ENCODE results near the gene MMAB. TPM values are rescaled to one million over a fixed set of nuclear protein-coding genes. Genes with fewer than 3 reads are reported as not detected.

Gene MMAB
- total RNA-seq, 1 donor from 2014 or later: 55.4 TPM

DNA sequence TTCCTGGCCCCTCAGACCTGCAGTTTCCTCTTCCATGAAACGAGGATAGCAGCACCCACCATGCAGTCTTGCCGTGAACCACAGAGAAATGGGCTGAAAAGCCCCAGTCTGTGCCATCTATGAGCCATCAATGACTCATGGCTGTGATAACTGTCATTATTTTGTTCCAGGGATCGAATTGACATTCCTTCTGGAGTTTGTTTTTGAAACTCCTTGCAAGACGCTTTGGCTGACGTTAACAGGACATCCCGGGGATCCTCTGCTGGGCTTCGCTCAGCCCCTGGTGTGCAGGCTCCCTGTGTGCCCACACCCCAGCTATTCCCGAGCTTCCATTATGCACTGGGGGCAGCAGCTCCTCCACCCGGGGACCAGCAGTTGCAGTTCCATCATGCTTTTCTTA, 33.8 kb downstream of the MMAB start:
- intact Hi-C loops (cut with micrococcal nuclease): no loop called here
- Histone ChIP-seq H3K4me1 (no peaks in the 10 kb centered on the region), H3K9me3 (replicated peaks) (no peaks in the 10 kb centered on the region), H3K27me3 (ENCODE audit: low read depth) (no peaks in the 10 kb centered on the region), H3K4me3 (no peak overlapping the region), H3K27ac (replicated peaks) (no peak overlapping the region), H3K36me3 (peaks cover 25% of the 10 kb centered on the region)
- TF ChIP-seq, protein P1, sequence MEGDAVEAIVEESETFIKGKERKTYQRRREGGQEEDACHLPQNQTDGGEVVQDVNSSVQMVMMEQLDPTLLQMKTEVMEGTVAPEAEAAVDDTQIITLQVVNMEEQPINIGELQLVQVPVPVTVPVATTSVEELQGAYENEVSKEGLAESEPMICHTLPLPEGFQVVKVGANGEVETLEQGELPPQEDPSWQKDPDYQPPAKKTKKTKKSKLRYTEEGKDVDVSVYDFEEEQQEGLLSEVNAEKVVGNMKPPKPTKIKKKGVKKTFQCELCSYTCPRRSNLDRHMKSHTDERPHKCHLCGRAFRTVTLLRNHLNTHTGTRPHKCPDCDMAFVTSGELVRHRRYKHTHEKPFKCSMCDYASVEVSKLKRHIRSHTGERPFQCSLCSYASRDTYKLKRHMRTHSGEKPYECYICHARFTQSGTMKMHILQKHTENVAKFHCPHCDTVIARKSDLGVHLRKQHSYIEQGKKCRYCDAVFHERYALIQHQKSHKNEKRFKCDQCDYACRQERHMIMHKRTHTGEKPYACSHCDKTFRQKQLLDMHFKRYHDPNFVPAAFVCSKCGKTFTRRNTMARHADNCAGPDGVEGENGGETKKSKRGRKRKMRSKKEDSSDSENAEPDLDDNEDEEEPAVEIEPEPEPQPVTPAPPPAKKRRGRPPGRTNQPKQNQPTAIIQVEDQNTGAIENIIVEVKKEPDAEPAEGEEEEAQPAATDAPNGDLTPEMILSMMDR (IDR thresholded peaks at IDR 0.05; ENCODE audit: borderline replicate concordance): no peak
- DNase-seq: no peak

DNA sequence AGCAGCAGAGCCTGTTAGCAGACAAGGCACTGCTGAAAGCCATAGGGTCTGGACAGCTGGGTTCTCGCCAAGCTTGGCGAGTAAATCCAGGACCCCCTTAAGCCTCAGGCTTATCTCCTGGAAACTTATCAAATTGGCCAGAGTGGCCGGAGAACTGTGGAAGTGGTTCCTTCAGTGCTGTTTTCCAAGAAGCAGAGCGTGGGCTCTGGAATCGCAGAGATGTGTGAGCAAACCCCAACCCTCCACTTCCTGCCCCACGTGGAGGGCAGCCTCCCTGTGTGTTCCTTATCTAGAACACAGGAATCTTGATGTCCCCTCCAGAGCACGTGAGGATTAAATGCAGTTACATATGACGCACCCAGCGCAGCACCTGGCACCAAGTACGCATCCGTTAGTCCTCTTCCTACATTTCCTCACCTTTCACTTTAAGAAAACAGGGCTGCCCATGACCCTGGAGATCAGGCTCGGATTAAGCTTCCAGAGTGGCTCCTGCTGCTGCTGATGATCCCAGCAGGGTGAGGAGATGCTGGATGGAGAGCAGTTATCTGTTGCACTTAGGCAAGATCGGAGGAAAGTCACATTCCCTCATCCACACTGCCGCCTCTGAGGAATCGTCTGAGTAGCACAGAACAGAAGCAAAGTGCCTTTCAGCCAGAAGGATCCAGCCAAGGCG, 35.0 kb downstream of the MMAB start:
- intact Hi-C loops (cut with micrococcal nuclease): no loop called here
- H3K4me1 ChIP-seq: no peaks in the 10 kb centered on the region
- H3K27ac ChIP-seq (replicated peaks): no peak overlapping the region
- DNase-seq: no peak
- no peaks in the 10 kb centered on the region for H3K9me3 ChIP-seq (replicated peaks)
- H3K27me3 ChIP-seq (ENCODE audit: low read depth): no peaks in the 10 kb centered on the region
- H3K36me3 ChIP-seq: peaks cover 36% of the 10 kb centered on the region
- no peak overlapping the region for H3K4me3 ChIP-seq
- TF ChIP-seq, protein P1 (IDR thresholded peaks at IDR 0.05; ENCODE audit: borderline replicate concordance): no peak

- H3K36me3 ChIP-seq: peaks cover 46% of the 10 kb centered on the region
- TF ChIP-seq, protein P1 (IDR thresholded peaks at IDR 0.05; ENCODE audit: borderline replicate concordance): no peak
- intact Hi-C loops (cut with micrococcal nuclease): no loop called here
- no peak for DNase-seq
- no peak overlapping the region for H3K27ac ChIP-seq (replicated peaks)
- no peaks in the 10 kb centered on the region for H3K9me3 ChIP-seq (replicated peaks)
- H3K27me3 ChIP-seq (ENCODE audit: low read depth): no peaks in the 10 kb centered on the region
- no peak overlapping the region for H3K4me3 ChIP-seq
- H3K4me1 ChIP-seq: no peaks in the 10 kb centered on the region
Measured at GRCh38 chr12:109537136-109537535, 36.2 kb downstream of the MMAB start.

DNA sequence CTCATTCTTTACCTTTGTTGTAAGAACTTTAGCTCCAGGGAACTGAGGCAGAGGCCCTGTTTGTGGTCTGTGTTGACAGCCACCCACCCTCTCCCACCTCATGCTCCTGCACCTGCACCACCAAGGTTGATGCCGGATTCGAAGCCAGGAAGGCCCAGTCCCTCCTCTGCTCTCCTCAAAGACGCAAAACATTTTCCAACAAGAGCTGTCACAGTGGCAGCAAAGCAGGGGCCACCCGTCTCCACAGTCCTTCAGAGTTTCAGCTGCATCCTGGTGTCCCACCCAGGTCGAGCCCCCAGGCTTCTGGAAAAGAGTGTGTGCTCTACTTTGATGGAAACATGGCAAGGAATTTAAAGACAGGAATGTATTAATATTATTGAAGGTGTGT, 37.4 kb downstream of the MMAB start:
- peaks cover 59% of the 10 kb centered on the region for H3K36me3 ChIP-seq

GRCh38 chr12:109535231-109535862, 38.0 kb downstream of the MMAB start:
- Histone ChIP-seq H3K27me3 (ENCODE audit: low read depth) (no peaks in the 10 kb centered on the region), H3K9me3 (replicated peaks) (no peaks in the 10 kb centered on the region), H3K4me1 (no peaks in the 10 kb centered on the region), H3K4me3 (no peak overlapping the region), H3K36me3 (peaks cover 64% of the 10 kb centered on the region), H3K27ac (replicated peaks) (no peak overlapping the region)
- DNase-seq: no peak
- TF ChIP-seq, protein P1 (IDR thresholded peaks at IDR 0.05; ENCODE audit: borderline replicate concordance): no peak
- intact Hi-C loops (cut with micrococcal nuclease): no loop called here

More for the DNA sequence above, 37.4 kb downstream of the MMAB start:
- Histone ChIP-seq H3K27me3 (ENCODE audit: low read depth) (no peaks in the 10 kb centered on the region), H3K4me3 (no peak overlapping the region), H3K4me1 (no peaks in the 10 kb centered on the region), H3K9me3 (replicated peaks) (no peaks in the 10 kb centered on the region), H3K27ac (replicated peaks) (no peak overlapping the region)
- TF ChIP-seq, protein P1 (IDR thresholded peaks at IDR 0.05; ENCODE audit: borderline replicate concordance): no peak
- intact Hi-C loops (cut with micrococcal nuclease): no loop called here
- DNase-seq: no peak

All from left ventricle myocardium inferior (tissue), 1 donor.